ENCODE data around the gene CREB3L2.

Gene CREB3L2

GRCh38 chr7:137850571-137850970, 151.3 kb downstream of the CREB3L2 start:
- TF ChIP-seq CTCF (IDR thresholded peaks at IDR 0.05; ENCODE audit: low read depth, low read length), result no peak
- no peak for DNase-seq (ENCODE audit: extremely low read depth, low read depth)

GRCh38 chr7:137848095-137848494, 153.8 kb downstream of the CREB3L2 start:
- no peak for DNase-seq (ENCODE audit: extremely low read depth, low read depth)
- TF ChIP-seq CTCF (IDR thresholded peaks at IDR 0.05; ENCODE audit: low read depth, low read length), result no peak

- DNase-seq (ENCODE audit: extremely low read depth, low read depth), result no peak
- no peak for TF ChIP-seq CTCF (IDR thresholded peaks at IDR 0.05; ENCODE audit: low read depth, low read length)
These were observed 154.3 kb downstream of the CREB3L2 start for GRCh38 chr7:137847568-137848050.

GRCh38 chr7:137846827-137847567, 154.9 kb downstream of the CREB3L2 start, which contains the start of gene DGKI:
TSS of gene DGKI (minus strand) at chr7:137846974.
- DNase-seq (ENCODE audit: extremely low read depth, low read depth), result no peak
- TF ChIP-seq CTCF (IDR thresholded peaks at IDR 0.05; ENCODE audit: low read depth, low read length), result no peak

GRCh38 chr7:137846549-137846826, 155.4 kb downstream of the CREB3L2 start:
- DNase-seq (ENCODE audit: extremely low read depth, low read depth), result no peak
- TF ChIP-seq CTCF (IDR thresholded peaks at IDR 0.05; ENCODE audit: low read depth, low read length), result no peak

GRCh38 chr7:137844677-137845425, 157.0 kb downstream of the CREB3L2 start:
- TF ChIP-seq CTCF (IDR thresholded peaks at IDR 0.05; ENCODE audit: low read depth, low read length), result no peak
- no peak for DNase-seq (ENCODE audit: extremely low read depth, low read depth)
